Vagina (tissue), 2 donors: Measurements from ENCODE around the gene GLI3.

Experiments
- POLR2A ChIP-seq, 2 donors: fragments of 450-650 bp; IDR thresholded peaks; one replicate each; pipeline ENCODE4 v1.6.1; 2017; ENCODE audit warnings: antibody characterized with exemption in 2 of 2, mild to moderate bottlenecking in 2 of 2, moderate library complexity in 2 of 2
- POLR2AphosphoS5 ChIP-seq, 2 donors: sonication (generic); formaldehyde crosslinking; IDR thresholded peaks; one replicate each; pipeline ENCODE4 v1.9.0; 2017; ENCODE audit warnings: antibody characterized with exemption in 2 of 2, mild to moderate bottlenecking in 2 of 2, low read depth in 1 of 2; ENCODE audit not compliant: insufficient read depth in 1 of 2
- TF ChIP-seq, protein P1 (sequence below), 3 experiments: fragments of 450-650 bp in 2 of 3; fragments of 200-600 bp in 1 of 3; sonication (generic) in 1 of 3; IDR thresholded peaks; one replicate each; pipeline ENCODE4 v1.5.1; 2017 to 2019; ENCODE audit warnings: antibody characterized with exemption in 3 of 3, mild to moderate bottlenecking in 2 of 3, moderate library complexity in 2 of 3

DNA sequence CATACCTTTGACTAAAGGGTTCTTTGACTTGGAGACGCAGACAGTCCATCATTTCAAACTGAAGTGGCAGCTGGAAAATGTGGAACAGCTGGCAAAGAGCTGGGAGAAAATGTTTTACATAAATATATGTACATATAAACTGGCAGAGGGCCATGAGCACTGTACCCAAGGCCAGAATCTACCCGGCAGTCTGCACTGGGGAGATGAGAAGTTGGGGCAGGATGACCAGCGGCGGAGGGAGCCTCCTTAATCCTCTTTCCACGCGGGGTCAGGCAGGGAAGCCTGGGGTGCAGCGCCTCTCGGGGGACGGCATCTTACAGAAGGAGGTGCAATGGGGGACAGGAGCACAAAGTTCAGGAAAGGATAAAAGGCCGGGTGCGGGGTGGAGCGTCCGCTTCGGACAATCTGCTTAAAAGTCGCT is 1.3 kb downstream of the GLI3 start:
- TF ChIP-seq, protein P1, sequence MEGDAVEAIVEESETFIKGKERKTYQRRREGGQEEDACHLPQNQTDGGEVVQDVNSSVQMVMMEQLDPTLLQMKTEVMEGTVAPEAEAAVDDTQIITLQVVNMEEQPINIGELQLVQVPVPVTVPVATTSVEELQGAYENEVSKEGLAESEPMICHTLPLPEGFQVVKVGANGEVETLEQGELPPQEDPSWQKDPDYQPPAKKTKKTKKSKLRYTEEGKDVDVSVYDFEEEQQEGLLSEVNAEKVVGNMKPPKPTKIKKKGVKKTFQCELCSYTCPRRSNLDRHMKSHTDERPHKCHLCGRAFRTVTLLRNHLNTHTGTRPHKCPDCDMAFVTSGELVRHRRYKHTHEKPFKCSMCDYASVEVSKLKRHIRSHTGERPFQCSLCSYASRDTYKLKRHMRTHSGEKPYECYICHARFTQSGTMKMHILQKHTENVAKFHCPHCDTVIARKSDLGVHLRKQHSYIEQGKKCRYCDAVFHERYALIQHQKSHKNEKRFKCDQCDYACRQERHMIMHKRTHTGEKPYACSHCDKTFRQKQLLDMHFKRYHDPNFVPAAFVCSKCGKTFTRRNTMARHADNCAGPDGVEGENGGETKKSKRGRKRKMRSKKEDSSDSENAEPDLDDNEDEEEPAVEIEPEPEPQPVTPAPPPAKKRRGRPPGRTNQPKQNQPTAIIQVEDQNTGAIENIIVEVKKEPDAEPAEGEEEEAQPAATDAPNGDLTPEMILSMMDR (IDR thresholded peaks at IDR 0.05): no peak
- TF ChIP-seq POLR2A (IDR thresholded peaks at IDR 0.05): no peak
- no peak for TF ChIP-seq POLR2AphosphoS5 (IDR thresholded peaks at IDR 0.05; ENCODE audit: insufficient read depth in 1 of 2, low read depth in 1 of 2)
